ENCODE measurements around the gene OR52E6.

GRCh38 chr11:5880329-5880728 is 38.6 kb upstream of the OR52E6 start, which contains the start of gene OR52E4:
- TF ChIP-seq CTCF (IDR thresholded peaks at IDR 0.05 in 2 of 3, conservative IDR thresholded peaks at IDR 0.05 in 1 of 3; ENCODE audit: borderline replicate concordance in 1 of 3, insufficient read depth in 1 of 3, low read depth in 2 of 3, low read length in 2 of 3) = no peak
- no peak for TF ChIP-seq SRF (IDR thresholded peaks at IDR 0.05; ENCODE audit: low read depth)
- no peak for TF ChIP-seq TCF7L2 (IDR thresholded peaks at IDR 0.05; ENCODE audit: borderline replicate concordance, extremely low read depth, insufficient read depth, insufficient read length)
- TF ChIP-seq RAD21 (IDR thresholded peaks at IDR 0.05; ENCODE audit: low read depth) = no peak
- no peak for TF ChIP-seq POLR2A (IDR thresholded peaks at IDR 0.05; ENCODE audit: borderline replicate concordance, extremely low read depth, insufficient read depth, insufficient read length)
- TF ChIP-seq EZH2 (IDR thresholded peaks at IDR 0.05) = no peak
- TF ChIP-seq JUND (IDR thresholded peaks at IDR 0.05) = no peak
- TF ChIP-seq ATF3 (IDR thresholded peaks at IDR 0.05) = no peak

Measured in HCT116 (cell line).